ENCODE data around the gene TRIM39. TPM values are rescaled to one million over a fixed set of nuclear protein-coding genes. Genes with fewer than 3 reads are reported as not detected.
"Not testable (repeated sequence)": the region's sequence is repeated elsewhere in the genome, so short reads cannot be mapped to it uniquely, and the experiment has no call there.

Gene TRIM39
- polyA plus RNA-seq, 1 donor from 2014 or later = 14.1 TPM

DNA sequence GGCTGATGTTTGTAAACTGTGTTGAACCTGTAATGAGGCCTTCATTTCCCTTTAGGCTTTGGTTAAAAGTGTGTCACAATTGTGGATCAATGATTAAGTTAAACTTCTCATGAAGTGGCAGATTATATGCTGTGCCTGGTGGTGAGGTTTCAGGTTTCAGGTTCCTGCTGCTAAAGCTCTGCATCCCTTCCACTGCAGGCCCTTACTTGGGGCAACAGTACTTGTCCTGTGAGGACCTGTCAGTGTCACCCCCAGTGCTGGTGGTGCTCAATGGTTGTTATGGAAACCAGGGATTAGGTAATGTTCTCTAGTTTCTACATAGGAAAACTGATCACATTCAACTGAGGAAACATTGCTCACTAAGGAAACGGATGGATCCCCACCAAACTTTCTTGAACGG lies 36.7 kb downstream of the TRIM39 start:
- H3K4me1 Mint-ChIP-seq = no peaks in the 10 kb centered on the region
- H3K27ac Mint-ChIP-seq = no peak overlapping the region
- H3K4me3 Mint-ChIP-seq = no peak overlapping the region
- H3K27me3 Mint-ChIP-seq = peaks cover 29% of the 10 kb centered on the region
- peaks cover 0 to 5% (median 2%) of the 10 kb centered on the region in 3 donors for H3K9me3 Mint-ChIP-seq
- H3K36me3 Mint-ChIP-seq = no peaks in the 10 kb centered on the region

DNA sequence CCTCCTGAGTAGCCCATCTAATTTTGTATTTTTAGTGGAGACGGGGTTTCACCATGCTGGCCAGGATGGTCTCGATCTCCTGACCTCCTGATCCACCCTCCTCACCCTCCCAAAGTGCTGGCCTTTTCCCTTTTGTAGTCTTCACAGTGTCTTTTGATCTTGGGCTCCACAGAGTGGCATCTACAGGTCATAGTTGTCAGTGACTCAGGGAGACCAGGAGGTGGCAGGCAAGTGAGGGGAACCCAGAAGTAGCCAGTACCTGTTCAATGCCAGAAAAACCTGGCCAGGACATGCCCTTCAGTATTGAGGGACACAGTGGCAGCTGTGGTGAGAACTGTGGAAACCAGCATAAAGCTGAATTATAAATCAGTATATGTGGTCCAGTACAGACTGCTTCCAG lies 37.9 kb downstream of the TRIM39 start:
- peaks cover 27% of the 10 kb centered on the region for H3K27me3 Mint-ChIP-seq
- H3K4me1 Mint-ChIP-seq = no peaks in the 10 kb centered on the region
- H3K36me3 Mint-ChIP-seq = no peaks in the 10 kb centered on the region
- no peak overlapping the region for H3K27ac Mint-ChIP-seq
- H3K9me3 Mint-ChIP-seq = peaks cover 1 to 9% (median 4%) of the 10 kb centered on the region in 3 donors
- no peak overlapping the region for H3K4me3 Mint-ChIP-seq

DNA sequence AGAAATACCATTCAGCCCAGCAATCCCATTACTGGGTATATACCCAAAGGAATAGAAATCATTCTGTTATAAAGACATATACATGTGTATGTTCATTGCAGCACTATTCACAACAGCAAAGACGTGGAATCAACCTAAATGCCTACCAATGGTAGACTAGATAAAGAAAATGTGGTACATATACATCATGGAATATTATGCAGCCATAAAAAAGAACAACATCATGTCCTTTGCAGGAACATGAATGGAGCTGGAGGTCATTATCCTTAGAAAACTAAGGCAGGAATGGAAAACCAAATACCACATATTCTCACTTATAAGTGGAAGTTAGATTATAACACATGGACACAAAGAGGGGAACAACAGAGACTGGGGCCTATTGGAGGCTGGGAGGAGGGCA lies 42.6 kb downstream of the TRIM39 start:
- H3K27ac Mint-ChIP-seq, H3K9me3 Mint-ChIP-seq, H3K4me3 Mint-ChIP-seq, H3K4me1 Mint-ChIP-seq, H3K36me3 Mint-ChIP-seq: not testable (repeated sequence)
- H3K27me3 Mint-ChIP-seq = peaks cover 13% of the 10 kb centered on the region

DNA sequence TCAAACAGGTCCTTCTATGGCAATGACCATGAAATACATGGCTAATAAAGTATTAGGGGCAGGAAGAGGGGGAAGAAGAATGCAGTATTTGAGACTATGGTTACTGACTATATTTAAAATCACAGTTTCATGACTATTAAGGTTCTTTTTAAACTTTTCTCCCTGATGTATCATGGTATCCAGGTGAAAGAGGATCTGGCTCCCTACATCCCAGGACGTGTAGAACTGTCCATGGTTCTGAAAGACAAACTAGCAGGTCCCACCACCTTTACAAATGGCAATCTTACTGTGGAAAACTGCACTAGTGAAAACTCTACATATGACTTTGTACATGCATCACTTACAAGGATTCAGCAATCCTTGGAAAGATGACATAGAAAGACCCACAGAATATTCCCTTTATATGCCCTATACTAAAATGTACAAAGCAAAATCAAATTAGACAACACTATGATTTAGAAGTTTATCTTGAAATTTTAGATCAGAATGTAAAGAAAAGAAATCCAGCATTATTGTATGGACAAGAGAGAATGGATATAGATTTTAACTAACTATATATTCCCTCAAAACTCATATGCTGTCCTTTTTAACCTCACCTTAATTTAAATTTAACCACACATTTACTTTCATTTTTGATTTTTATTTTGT lies 51.7 kb downstream of the TRIM39 start:
- no peaks in the 10 kb centered on the region for H3K4me1 Mint-ChIP-seq
- H3K27ac Mint-ChIP-seq = no peak overlapping the region
- no peaks in the 10 kb centered on the region for H3K9me3 Mint-ChIP-seq
- H3K4me3 Mint-ChIP-seq = no peak overlapping the region
- H3K27me3 Mint-ChIP-seq = peaks cover 25% of the 10 kb centered on the region
- H3K36me3 Mint-ChIP-seq = peaks cover 1% of the 10 kb centered on the region

DNA sequence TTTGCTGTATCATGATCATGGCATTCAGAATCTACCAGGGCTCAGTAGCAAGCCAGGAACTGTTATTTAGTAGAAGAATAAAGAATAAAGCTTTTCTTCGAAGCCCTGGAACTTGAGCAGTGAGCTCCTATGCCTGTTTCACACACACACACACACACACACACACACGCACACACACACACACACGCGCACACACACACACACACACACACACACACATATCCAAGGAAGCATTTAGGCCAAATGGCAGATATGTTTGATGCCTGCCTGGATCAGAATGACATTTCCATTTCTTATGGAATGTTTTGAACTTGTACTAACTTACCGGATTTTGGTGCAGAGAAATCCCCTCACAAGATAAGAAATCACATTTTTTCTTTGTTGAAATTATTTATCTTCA lies 53.7 kb downstream of the TRIM39 start:
- H3K36me3 Mint-ChIP-seq = peaks cover 1% of the 10 kb centered on the region
- no peaks in the 10 kb centered on the region for H3K9me3 Mint-ChIP-seq
- H3K4me3 Mint-ChIP-seq = no peak overlapping the region
- peaks cover 0 to 2% (median 1%) of the 10 kb centered on the region in 3 donors for H3K4me1 Mint-ChIP-seq
- H3K27ac Mint-ChIP-seq = no peak overlapping the region
- H3K27me3 Mint-ChIP-seq = peaks cover 32% of the 10 kb centered on the region

DNA sequence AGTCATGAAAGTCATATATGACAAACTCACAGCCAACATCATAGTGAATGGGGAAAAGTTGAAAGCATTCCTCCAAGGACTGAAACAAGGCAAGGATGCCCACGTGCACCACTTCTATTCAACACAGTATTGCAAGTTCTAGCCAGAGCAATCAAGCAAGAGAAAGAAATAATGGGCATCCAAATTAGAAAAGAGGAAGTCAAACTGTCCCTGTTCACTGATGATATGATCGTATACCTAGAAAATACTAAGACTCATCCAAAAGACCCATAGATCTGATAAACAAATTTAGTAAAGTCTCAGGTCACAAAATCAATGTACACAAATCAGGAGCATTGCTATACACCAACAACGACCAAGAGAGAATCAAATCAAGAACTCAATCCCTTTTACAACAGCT lies 59.4 kb downstream of the TRIM39 start:
- Mint-ChIP-seq H3K9me3 (no peaks in the 10 kb centered on the region), H3K27ac (no peak overlapping the region), H3K27me3 (peaks cover 46% of the 10 kb centered on the region), H3K4me3 (no peak overlapping the region), H3K4me1 (peaks cover 0 to 5% (median 4%) of the 10 kb centered on the region in 3 donors), H3K36me3 (peaks cover 1% of the 10 kb centered on the region)

DNA sequence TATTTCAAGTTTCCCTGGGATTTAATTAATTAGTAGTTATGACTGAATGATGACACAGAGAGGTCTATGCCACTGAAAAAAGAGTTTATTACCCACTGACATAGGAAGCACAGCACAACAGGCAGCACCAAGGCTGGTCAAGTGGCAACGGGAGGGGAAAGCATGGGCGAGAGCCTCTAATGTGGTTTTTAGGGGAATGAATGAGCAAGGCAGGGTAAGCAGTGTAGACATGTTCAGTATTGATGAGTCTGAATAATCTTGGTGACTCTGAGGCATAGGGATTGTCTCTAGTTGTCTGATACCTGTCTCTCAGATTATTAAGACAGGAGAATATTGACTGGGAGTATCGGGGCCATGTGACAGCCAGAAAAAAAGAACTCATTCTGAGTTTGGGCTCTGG lies 64.5 kb downstream of the TRIM39 start:
- no peaks in the 10 kb centered on the region for H3K9me3 Mint-ChIP-seq
- H3K4me1 Mint-ChIP-seq = peaks cover 0 to 6% (median 0%) of the 10 kb centered on the region in 3 donors
- H3K27ac Mint-ChIP-seq = no peak overlapping the region
- H3K27me3 Mint-ChIP-seq = peaks cover 40% of the 10 kb centered on the region
- H3K4me3 Mint-ChIP-seq = no peak overlapping the region
- no peaks in the 10 kb centered on the region for H3K36me3 Mint-ChIP-seq

Other genes with a start within 250 kb of the TRIM39 start
- not detected for gene TRIM31, start 213.8 kb upstream of the TRIM39 start, polyA plus RNA-seq
- 0.10 TPM for gene TRIM40, start 190.8 kb upstream of the TRIM39 start, polyA plus RNA-seq
- not detected for gene TRIM10, start 165.7 kb upstream of the TRIM39 start, polyA plus RNA-seq
- gene TRIM15, start 163.4 kb upstream of the TRIM39 start, polyA plus RNA-seq = not detected
- 70.6 TPM for gene TRIM26, start 113.5 kb upstream of the TRIM39 start, polyA plus RNA-seq
- 89.1 TPM for gene RPP21, start 18.2 kb downstream of the TRIM39 start, polyA plus RNA-seq
- gene HLA-E, start 162.6 kb downstream of the TRIM39 start, polyA plus RNA-seq = 2,343 TPM
- 46.1 TPM for gene GNL1, start 229.6 kb downstream of the TRIM39 start, polyA plus RNA-seq
- 8.8 TPM for gene PRR3, start 230.4 kb downstream of the TRIM39 start, polyA plus RNA-seq
- 33.7 TPM for gene ABCF1, start 244.5 kb downstream of the TRIM39 start, polyA plus RNA-seq

Measured in IgD-negative memory B cell (primary cell).